Measurements from ENCODE around the gene E4F1. TPM values are rescaled to one million over a fixed set of nuclear protein-coding genes. Genes with fewer than 3 reads are reported as not detected.

The E4F1 gene
- total RNA-seq, 2 experiments from 2014 or later, result 31.8 to 33.8 TPM

DNA sequence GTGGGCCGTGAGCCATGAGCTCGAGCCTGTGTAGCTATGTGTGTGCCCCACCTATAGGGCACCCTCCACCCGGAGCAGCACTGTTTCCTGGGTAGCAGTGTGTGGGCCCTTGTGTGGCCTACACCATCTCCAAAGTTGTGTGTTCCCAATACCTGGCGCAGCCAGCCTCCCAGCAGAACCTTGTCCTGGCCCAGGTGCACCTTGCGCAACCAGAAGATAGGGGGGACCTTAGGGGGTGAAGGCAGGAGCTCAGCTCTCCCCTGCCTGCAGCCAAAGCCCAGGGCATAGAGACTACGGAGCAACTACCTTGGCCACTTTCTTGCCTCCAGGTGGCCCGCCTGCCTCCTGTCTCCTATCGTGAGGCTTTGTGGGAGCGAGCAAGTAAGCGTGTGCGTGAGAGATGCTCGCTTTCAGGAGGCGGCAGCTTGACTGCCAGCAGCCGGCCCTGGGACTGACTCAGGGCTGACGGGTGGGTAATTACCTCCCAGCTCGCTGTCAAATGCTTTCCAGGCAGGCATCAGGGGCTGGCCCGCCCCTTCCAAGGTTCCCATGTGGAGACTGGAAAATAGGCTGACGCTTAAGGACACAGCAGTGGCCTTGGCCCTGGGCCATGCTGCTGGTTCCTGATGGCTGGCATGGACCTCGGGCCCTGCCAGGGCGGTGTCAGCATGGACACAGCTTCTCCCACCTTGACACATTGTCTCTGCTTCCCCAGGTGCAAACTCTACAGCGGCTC lies 48.8 kb upstream of the E4F1 start:
- intact Hi-C loops (cut with DNase I, micrococcal nuclease), result no loop called here
- Mint-ChIP-seq H3K36me3 (ENCODE audit: low read depth) (peaks cover 9% of the 10 kb centered on the region), H3K4me1 (ENCODE audit: low read depth) (no peaks in the 10 kb centered on the region), H3K4me3 (no peak overlapping the region), H3K9me3 (no peaks in the 10 kb centered on the region), H3K27ac (no peak overlapping the region), H3K27me3 (no peaks in the 10 kb centered on the region)
- no peak overlapping the region for H3K27ac ChIP-seq (ENCODE audit: low read depth in 1 of 2, low read length in 2 of 2)
- CTCF ChIA-PET, result no interaction called here
- TF ChIP-seq, protein P1, sequence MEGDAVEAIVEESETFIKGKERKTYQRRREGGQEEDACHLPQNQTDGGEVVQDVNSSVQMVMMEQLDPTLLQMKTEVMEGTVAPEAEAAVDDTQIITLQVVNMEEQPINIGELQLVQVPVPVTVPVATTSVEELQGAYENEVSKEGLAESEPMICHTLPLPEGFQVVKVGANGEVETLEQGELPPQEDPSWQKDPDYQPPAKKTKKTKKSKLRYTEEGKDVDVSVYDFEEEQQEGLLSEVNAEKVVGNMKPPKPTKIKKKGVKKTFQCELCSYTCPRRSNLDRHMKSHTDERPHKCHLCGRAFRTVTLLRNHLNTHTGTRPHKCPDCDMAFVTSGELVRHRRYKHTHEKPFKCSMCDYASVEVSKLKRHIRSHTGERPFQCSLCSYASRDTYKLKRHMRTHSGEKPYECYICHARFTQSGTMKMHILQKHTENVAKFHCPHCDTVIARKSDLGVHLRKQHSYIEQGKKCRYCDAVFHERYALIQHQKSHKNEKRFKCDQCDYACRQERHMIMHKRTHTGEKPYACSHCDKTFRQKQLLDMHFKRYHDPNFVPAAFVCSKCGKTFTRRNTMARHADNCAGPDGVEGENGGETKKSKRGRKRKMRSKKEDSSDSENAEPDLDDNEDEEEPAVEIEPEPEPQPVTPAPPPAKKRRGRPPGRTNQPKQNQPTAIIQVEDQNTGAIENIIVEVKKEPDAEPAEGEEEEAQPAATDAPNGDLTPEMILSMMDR (IDR thresholded peaks at IDR 0.05), result no peak
- ATAC-seq (ENCODE audit: poor library complexity) (no peak), DNase-seq (no peak)
- no peak overlapping the region for H3K4me3 ChIP-seq (ENCODE audit: low read length)
- POLR2A ChIA-PET, result no interaction called here
- no peaks in the 10 kb centered on the region for H3K27me3 ChIP-seq (ENCODE audit: control insufficient read depth in 1 of 2, insufficient read depth in 2 of 2, low read length in 2 of 2)
- H3K4me1 ChIP-seq (ENCODE audit: insufficient read depth, low read length), result no peaks in the 10 kb centered on the region
- H3K36me3 ChIP-seq (ENCODE audit: insufficient read depth, low read length), result peaks cover 46% of the 10 kb centered on the region
- no peaks in the 10 kb centered on the region for H3K9me3 ChIP-seq (ENCODE audit: control insufficient read depth in 1 of 2, insufficient read depth in 1 of 2, low read length in 2 of 2)

DNA sequence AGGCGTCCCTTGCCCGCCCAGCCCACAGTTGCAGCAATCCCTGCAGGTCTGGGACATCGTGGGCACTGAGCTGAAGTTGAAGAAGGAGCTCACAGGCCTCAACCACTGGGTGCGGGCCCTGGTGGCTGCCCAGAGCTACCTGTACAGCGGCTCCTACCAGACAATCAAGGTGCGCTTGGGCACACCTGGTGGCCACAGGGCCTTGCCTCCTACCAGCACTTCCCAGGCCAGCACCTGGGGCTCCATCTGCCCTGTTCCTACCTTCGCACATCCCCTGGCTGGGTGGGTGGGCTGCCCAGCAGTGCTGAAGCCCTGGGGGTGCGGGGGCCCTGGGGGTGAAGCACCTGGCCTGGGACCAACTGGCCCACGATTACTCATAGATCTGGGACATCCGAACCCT lies 47.9 kb upstream of the E4F1 start:
- CTCF ChIA-PET, result no interaction called here
- H3K36me3 ChIP-seq (ENCODE audit: insufficient read depth, low read length), result peaks cover 44% of the 10 kb centered on the region
- intact Hi-C loops (cut with DNase I, micrococcal nuclease), result no loop called here
- Mint-ChIP-seq H3K4me3 (no peak overlapping the region), H3K36me3 (ENCODE audit: low read depth) (peaks cover 9% of the 10 kb centered on the region), H3K27me3 (no peaks in the 10 kb centered on the region), H3K4me1 (ENCODE audit: low read depth) (no peaks in the 10 kb centered on the region), H3K9me3 (no peaks in the 10 kb centered on the region), H3K27ac (no peak overlapping the region)
- H3K27ac ChIP-seq (ENCODE audit: low read depth in 1 of 2, low read length in 2 of 2), result no peak overlapping the region
- POLR2A ChIA-PET, result no interaction called here
- no peaks in the 10 kb centered on the region for H3K9me3 ChIP-seq (ENCODE audit: control insufficient read depth in 1 of 2, insufficient read depth in 1 of 2, low read length in 2 of 2)
- ATAC-seq (ENCODE audit: poor library complexity) (no peak), DNase-seq (no peak)
- no peaks in the 10 kb centered on the region for H3K27me3 ChIP-seq (ENCODE audit: control insufficient read depth in 1 of 2, insufficient read depth in 2 of 2, low read length in 2 of 2)
- H3K4me1 ChIP-seq (ENCODE audit: insufficient read depth, low read length), result no peaks in the 10 kb centered on the region
- TF ChIP-seq, protein P1 (IDR thresholded peaks at IDR 0.05), result no peak
- H3K4me3 ChIP-seq (ENCODE audit: low read length), result no peak overlapping the region

DNA sequence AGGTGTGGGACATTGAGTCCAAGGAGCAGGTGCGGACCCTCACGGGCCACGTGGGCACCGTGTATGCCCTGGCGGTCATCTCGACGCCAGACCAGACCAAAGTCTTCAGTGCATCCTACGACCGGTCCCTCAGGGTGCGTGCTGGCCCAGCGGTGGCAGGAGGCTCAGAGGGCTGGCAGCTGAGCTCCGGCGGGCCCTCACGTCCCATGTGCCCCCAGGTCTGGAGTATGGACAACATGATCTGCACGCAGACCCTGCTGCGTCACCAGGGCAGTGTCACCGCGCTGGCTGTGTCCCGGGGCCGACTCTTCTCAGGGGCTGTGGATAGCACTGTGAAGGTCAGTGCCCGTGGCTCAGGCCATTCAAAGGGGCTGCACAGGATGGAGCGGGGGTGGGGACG lies 47.3 kb upstream of the E4F1 start:
- H3K27me3 Mint-ChIP-seq, result no peaks in the 10 kb centered on the region
- TF ChIP-seq, protein P1 (IDR thresholded peaks at IDR 0.05), result no peak
- no peak for ATAC-seq (ENCODE audit: poor library complexity)

More for the DNA sequence above, 47.3 kb upstream of the E4F1 start:
- peaks cover 40% of the 10 kb centered on the region for H3K36me3 ChIP-seq (ENCODE audit: insufficient read depth, low read length)
- no peak overlapping the region for H3K27ac Mint-ChIP-seq
- no peaks in the 10 kb centered on the region for H3K4me1 Mint-ChIP-seq (ENCODE audit: low read depth)
- no peaks in the 10 kb centered on the region for H3K9me3 ChIP-seq (ENCODE audit: control insufficient read depth in 1 of 2, insufficient read depth in 1 of 2, low read length in 2 of 2)
- H3K36me3 Mint-ChIP-seq (ENCODE audit: low read depth), result peaks cover 9% of the 10 kb centered on the region
- H3K4me1 ChIP-seq (ENCODE audit: insufficient read depth, low read length), result no peaks in the 10 kb centered on the region
- no peak for DNase-seq
- no peak overlapping the region for H3K4me3 Mint-ChIP-seq
- ChIA-PET POLR2A (no interaction called here), CTCF (interaction anchor here (0.6 kb wide), 1 partner anchor 879 kb away, joined by 4 read pairs; no protein-coding TSS in a partner anchor)
- H3K4me3 ChIP-seq (ENCODE audit: low read length), result no peak overlapping the region
- no peaks in the 10 kb centered on the region for H3K9me3 Mint-ChIP-seq
- H3K27me3 ChIP-seq (ENCODE audit: control insufficient read depth in 1 of 2, insufficient read depth in 2 of 2, low read length in 2 of 2), result no peaks in the 10 kb centered on the region
- intact Hi-C loops (cut with DNase I, micrococcal nuclease), result no loop called here
- no peak overlapping the region for H3K27ac ChIP-seq (ENCODE audit: low read depth in 1 of 2, low read length in 2 of 2)
